ENCODE data around the gene PDZRN4.
A peak's percentile ranks its signal among the peaks of the same experiment; 100 is the strongest.
"Not testable (repeated sequence)": the region's sequence is repeated elsewhere in the genome, so short reads cannot be mapped to it uniquely, and the experiment has no call there.

The PDZRN4 gene

DNA sequence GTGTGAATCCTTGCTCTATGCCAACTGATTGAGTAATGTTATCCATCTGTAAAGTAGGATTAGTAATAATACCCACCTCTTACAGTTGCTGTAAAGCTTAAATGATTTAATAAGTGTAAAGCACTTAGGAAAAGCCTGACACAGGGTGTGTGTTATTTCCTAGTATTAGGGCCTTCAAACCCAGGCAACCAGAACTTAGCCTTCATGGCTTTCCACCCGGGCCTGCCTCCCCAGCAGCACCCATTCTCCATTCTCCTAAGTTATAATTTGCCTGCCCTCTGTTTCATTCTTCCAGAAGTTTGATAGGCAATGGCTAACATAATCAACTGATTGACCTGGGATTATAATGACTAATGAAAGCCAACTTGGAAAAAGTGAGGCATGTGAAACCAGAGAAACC lies 20.4 kb upstream of the PDZRN4 start:
- H3K36me3 Mint-ChIP-seq (ENCODE audit: low read depth): no peaks in the 10 kb centered on the region
- no peak for DNase-seq
- H3K4me1 Mint-ChIP-seq: no peaks in the 10 kb centered on the region
- H3K4me3 Mint-ChIP-seq: no peak overlapping the region
- H3K27me3 Mint-ChIP-seq (ENCODE audit: low read depth, poor library complexity): no peaks in the 10 kb centered on the region
- H3K9me3 Mint-ChIP-seq: no peaks in the 10 kb centered on the region
- no peak overlapping the region for H3K27ac Mint-ChIP-seq
- TF ChIP-seq, protein P1, sequence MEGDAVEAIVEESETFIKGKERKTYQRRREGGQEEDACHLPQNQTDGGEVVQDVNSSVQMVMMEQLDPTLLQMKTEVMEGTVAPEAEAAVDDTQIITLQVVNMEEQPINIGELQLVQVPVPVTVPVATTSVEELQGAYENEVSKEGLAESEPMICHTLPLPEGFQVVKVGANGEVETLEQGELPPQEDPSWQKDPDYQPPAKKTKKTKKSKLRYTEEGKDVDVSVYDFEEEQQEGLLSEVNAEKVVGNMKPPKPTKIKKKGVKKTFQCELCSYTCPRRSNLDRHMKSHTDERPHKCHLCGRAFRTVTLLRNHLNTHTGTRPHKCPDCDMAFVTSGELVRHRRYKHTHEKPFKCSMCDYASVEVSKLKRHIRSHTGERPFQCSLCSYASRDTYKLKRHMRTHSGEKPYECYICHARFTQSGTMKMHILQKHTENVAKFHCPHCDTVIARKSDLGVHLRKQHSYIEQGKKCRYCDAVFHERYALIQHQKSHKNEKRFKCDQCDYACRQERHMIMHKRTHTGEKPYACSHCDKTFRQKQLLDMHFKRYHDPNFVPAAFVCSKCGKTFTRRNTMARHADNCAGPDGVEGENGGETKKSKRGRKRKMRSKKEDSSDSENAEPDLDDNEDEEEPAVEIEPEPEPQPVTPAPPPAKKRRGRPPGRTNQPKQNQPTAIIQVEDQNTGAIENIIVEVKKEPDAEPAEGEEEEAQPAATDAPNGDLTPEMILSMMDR (IDR thresholded peaks at IDR 0.05): no peak

DNA sequence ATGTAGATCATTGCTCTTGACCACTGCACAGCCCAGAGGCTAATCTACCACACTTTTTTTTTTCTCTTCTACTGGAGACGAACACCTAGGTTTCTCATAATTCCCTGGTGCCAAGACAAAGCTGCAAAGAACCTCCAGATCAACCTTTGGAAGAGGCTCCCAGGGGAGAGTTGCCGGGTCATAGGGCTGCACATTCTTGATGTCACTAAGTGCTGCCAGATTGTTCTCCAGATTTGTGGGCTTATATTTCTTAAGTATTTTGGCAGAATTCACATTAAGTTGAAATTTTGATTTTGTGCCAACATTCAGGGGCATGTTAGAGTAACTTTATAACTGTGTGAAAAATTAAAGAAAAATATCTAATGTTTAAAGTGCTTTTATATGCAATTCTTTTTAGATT lies 13.5 kb upstream of the PDZRN4 start:
- peak; percentile 8 for DNase-seq
- Mint-ChIP-seq H3K27ac (no peak overlapping the region), H3K4me3 (no peak overlapping the region), H3K27me3 (ENCODE audit: low read depth, poor library complexity) (peaks cover 4% of the 10 kb centered on the region), H3K4me1 (no peaks in the 10 kb centered on the region), H3K36me3 (ENCODE audit: low read depth) (no peaks in the 10 kb centered on the region), H3K9me3 (no peaks in the 10 kb centered on the region)
- TF ChIP-seq, protein P1 (IDR thresholded peaks at IDR 0.05): no peak

DNA sequence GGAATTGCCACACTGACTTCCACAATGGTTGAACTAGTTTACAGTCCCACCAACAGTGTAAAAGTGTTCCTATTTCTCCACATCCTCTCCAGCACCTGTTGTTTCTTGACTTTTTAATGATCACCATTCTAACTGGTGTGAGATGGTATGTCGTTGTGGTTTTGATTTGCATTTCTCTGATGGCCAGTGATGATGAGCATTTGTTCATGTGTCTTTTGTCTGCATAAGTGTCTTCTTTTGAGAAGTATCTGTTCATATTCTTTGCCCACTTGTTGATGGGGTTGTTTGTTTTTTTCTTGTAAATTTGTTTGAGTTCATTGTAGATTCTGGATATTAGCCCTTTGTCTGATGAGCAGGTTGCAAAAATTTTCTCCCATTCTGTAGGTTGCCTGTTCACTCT lies 8.6 kb upstream of the PDZRN4 start:
- not testable (repeated sequence) for DNase-seq; H3K4me3 Mint-ChIP-seq; H3K27ac Mint-ChIP-seq; H3K4me1 Mint-ChIP-seq; H3K36me3 Mint-ChIP-seq (ENCODE audit: low read depth)
- H3K27me3 Mint-ChIP-seq (ENCODE audit: low read depth, poor library complexity): peaks cover 14% of the 10 kb centered on the region
- peaks cover 13% of the 10 kb centered on the region for H3K9me3 Mint-ChIP-seq

DNA sequence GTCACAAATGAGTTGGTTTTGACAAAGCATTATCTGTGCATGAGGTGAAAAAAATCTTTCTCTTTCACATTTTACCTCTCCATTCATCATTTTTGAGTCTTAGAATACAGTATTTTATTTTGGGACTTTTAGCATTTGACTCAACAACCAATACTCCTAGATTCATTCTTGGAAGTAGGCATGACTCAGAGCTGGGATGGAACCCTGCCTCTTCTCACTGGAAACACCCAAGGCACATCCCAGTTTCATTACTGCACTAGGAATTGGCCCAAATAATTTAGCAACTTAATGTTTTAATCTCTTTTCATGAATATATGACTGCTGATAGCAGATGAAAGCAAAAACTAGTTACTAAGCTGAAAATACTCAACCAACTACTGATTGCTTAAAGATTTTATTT lies 3.3 kb upstream of the PDZRN4 start:
- no peak overlapping the region for H3K4me3 Mint-ChIP-seq
- TF ChIP-seq, protein P1 (IDR thresholded peaks at IDR 0.05): no peak
- peaks cover 16% of the 10 kb centered on the region for H3K4me1 Mint-ChIP-seq
- DNase-seq: no peak
- H3K27ac Mint-ChIP-seq: no peak overlapping the region
- H3K9me3 Mint-ChIP-seq: peaks cover 13% of the 10 kb centered on the region
- no peaks in the 10 kb centered on the region for H3K36me3 Mint-ChIP-seq (ENCODE audit: low read depth)
- H3K27me3 Mint-ChIP-seq (ENCODE audit: low read depth, poor library complexity): peaks cover 53% of the 10 kb centered on the region

DNA sequence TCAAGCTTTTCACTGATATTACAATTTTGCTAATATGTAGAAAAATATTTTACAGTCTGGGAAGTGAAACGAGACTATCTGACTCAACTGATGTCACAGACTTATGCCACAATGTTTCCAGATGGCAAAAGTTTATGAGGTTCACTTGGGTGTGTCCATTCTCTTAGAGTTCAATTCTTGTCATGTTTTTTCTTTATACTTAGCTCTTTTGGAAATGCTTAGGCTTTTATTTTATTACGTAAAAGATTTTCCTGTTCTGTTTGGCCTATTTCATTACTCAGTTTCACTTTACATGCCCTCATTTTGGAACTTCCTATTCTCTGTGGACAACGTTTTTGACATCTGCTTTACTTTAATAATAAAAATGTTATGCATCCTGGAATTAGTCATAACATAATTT lies 2.1 kb upstream of the PDZRN4 start:
- TF ChIP-seq, protein P1 (IDR thresholded peaks at IDR 0.05): no peak
- Mint-ChIP-seq H3K27me3 (ENCODE audit: low read depth, poor library complexity) (peaks cover 63% of the 10 kb centered on the region), H3K4me3 (no peak overlapping the region), H3K9me3 (peaks cover 9% of the 10 kb centered on the region), H3K36me3 (ENCODE audit: low read depth) (no peaks in the 10 kb centered on the region), H3K4me1 (peaks cover 23% of the 10 kb centered on the region), H3K27ac (no peak overlapping the region)
- DNase-seq: no peak

DNA sequence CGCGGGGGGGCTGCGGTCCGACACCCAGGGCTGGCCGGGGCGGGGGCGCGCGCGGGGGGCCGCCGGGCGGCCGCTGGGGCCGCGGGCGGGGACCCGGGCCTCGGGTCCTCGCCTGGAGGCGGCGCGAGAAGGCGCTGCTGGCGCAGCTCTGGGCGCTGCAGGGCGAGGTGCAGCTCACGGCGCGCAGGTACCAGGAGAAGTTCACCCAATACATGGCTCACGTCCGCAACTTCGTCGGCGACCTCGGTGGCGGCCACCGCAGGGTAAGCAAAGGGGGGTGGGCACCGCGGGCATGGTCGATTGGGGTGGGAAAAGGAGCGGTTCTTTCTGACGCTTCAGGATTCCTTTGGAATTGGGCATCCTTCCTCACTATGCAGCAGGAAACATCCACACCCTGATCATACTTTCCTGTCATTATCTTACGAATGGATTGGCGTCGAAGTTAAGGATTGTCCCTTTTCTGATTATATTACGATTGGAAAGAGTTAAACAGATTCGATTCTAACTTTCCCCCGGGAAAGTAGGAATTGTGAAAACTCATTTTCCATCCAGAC lies 798 bp downstream of the PDZRN4 start:
- no peak overlapping the region for H3K27ac Mint-ChIP-seq
- no peaks in the 10 kb centered on the region for H3K9me3 Mint-ChIP-seq
- DNase-seq: no peak
- H3K27me3 Mint-ChIP-seq (ENCODE audit: low read depth, poor library complexity): peaks cover 70% of the 10 kb centered on the region
- no peaks in the 10 kb centered on the region for H3K36me3 Mint-ChIP-seq (ENCODE audit: low read depth)
- TF ChIP-seq, protein P1 (IDR thresholded peaks at IDR 0.05): no peak
- H3K4me1 Mint-ChIP-seq: peaks cover 30% of the 10 kb centered on the region
- H3K4me3 Mint-ChIP-seq: peak overlapping the region; percentile 84
